ENCODE data around the gene FAM236C. TPM values are rescaled to one million over a fixed set of nuclear protein-coding genes. Genes with fewer than 3 reads are reported as not detected.
"Not testable (repeated sequence)": the region's sequence is repeated elsewhere in the genome, so short reads cannot be mapped to it uniquely, and the experiment has no call there.

Gene FAM236C
- not detected in 2 replicates for total RNA-seq (2014; rRNA removed; shearing (Covaris generic))
- not detected in 2 replicates for polyA plus RNA-seq (2015; cell fraction: cytosol; rRNA removed)
- not detected in 2 replicates for polyA plus RNA-seq (2015; cell fraction: nucleus; rRNA removed)

- not testable (repeated sequence) for DNase-seq (ENCODE audit: low read depth)
Measured at GRCh38 chrX:72912315-72912714, at the start of gene FAM236C. Gene FAM236C, plus strand, starts transcription at chrX:72912615. Its CDS starts 100 bp downstream, at chrX:72912715.

GRCh38 chrX:72882898-72883297 lies 29.5 kb upstream of the FAM236C start:
- not testable (repeated sequence) for DNase-seq (ENCODE audit: low read depth)

DNA sequence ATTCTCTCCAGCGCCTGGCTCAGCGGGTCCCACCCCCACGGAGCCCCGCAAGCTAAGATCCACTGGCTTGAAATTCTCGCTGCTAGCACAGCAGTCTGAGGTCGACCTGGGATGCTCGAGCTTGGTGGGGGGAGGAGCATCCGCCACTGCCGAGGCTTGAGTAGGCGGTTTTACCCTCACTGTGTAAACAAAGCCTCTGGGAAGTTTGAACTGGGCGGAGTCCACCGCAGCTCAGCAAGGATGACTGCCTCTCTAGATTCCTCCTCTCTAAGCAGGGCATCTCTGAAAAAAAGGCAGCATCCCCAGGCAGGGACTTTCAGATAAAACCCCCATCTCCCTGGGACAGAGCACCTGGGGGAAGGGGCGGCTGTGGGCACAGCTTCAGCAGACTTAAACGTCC lies 22.7 kb upstream of the FAM236C start:
- not testable (repeated sequence) for DNase-seq (ENCODE audit: low read depth)

DNA sequence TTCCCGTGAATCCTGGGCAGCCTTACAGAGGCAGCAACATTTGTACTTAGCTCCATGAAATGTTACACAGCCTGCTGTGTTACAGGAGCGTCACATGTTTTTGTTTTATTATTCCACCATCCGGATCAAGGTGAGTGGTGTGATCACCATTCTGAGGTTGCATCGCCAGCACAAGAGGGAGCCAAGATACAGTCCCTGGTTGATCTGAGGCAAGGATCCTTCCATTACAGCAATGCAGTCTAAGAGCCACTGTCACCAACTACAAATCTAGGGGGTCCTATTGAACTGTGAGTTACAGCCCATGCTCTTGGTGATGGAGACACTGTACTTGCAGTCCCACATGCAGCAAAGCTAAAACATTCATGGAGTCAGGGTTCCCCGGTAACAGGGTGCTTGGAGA lies 3.7 kb downstream of the FAM236C start:
- not testable (repeated sequence) for DNase-seq (ENCODE audit: low read depth)

- DNase-seq (ENCODE audit: low read depth): not testable (repeated sequence)
Measured at GRCh38 chrX:72932283-72932682, 19.9 kb downstream of the FAM236C start.

DNA sequence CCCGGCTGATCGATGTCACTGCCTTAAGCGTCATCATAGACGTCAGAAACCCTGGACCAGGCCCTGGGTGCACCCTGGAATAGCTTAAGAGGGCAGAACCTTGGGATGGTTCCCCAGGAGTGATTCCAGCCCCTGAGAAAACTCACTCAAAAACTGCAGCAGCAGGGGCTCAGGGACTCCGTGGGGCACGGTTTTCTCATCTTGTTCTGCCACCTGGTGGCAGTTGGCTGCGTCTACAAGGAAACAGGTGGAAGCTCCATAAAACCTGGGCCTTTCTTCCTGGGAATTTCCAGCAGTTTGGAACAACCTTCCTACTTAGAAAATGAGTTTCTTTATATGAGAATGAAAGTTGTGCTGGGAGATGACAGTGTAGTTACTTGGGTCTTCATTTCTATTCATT lies 24.0 kb downstream of the FAM236C start:
- not testable (repeated sequence) for DNase-seq (ENCODE audit: low read depth)

DNA sequence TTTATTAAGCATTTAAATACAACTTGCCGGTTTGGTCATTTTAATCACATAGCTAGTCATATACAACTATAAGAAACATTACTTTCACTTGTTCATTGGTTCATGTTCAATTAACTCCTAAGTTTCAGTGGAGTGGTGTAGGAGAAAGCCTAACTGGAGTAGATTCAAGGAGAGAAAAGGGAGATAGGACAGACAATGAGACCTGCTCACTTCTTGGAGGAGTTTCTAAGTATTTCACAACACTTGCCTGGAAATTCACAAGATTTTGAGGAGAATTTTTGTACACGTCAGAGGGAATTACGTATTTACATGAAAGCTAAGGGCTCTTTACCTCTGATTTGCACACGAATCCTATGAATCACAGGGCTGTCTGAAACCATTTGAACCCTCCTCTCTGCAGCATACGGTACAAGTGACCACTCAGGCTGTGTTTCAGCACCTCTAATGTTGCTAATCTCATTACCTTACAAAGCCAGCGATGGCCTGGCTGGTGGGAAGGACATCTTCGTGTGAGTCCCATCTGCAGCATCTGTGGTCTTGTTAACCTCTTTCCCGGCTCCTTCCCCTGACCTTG lies 24.6 kb downstream of the FAM236C start:
- not testable (repeated sequence) for DNase-seq (ENCODE audit: low read depth)

DNA sequence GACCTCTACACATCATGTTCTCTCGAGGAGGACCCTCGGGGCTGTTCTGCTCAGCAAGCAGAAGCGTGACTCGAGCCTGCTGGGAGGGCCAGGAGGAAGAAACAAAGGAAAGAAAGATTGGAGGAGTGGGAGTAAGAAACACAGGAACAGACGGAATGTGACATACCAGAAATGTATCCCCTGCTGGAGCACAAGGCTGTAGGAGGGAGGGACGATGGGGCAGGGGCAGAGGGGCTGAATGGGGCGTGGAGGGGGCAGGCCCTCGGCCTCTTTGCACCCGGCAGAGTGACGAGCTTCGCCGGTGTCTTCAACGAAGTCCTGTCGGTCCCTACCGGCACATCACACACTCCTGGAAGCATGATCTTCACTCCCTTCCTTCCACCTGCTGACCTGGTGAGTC lies 25.5 kb downstream of the FAM236C start, which contains the start of gene FAM236A:
Gene FAM236A (plus strand): TSS at position 301 of the 400 bp plus-strand sequence. CDS start 57 bp downstream, at position 358.
- DNase-seq (ENCODE audit: low read depth): not testable (repeated sequence)

DNA sequence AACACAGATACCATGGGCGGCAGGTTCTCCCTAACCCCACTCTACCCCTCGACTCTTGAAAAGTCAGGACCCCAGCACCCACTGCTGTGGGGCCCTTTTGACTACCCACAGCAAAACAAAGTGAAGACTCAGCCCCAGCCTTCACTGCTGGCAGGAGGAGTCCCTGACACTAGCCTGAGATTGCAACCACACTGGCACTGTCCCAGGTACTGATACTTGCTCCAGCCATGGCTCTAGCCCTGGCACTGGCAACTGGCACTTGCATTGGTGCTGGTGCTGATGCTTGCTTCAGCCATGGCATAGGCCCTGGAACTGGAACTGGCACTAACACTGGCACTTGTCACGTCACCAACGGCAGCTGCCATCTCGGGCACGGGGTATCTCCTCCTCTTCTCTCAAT lies 29.9 kb downstream of the FAM236C start:
- not testable (repeated sequence) for DNase-seq (ENCODE audit: low read depth)

GRCh38 chrX:72943035-72943818 lies 30.8 kb downstream of the FAM236C start:
- not testable (repeated sequence) for DNase-seq (ENCODE audit: low read depth)

GRCh38 chrX:72943819-72944169 lies 31.4 kb downstream of the FAM236C start, which contains the start of gene DMRTC1:
Gene DMRTC1, minus strand, starts transcription at chrX:72943837. Its CDS starts 68,143 bp downstream, at chrX:72875694.
- not testable (repeated sequence) for DNase-seq (ENCODE audit: low read depth)

GRCh38 chrX:72959971-72960370 lies 47.6 kb downstream of the FAM236C start:
- DNase-seq (ENCODE audit: low read depth): not testable (repeated sequence)

Other genes with a start within 250 kb of the FAM236C start
- gene PHKA1, start 198.3 kb upstream of the FAM236C start, total RNA-seq (2014; rRNA removed; shearing (Covaris generic)): 6.9 and 8.3 TPM in 2 replicates
- gene DMRTC1B, start 135.7 kb upstream of the FAM236C start, total RNA-seq (2014; rRNA removed; shearing (Covaris generic)): not detected in 2 replicates
- not detected in 2 replicates for gene FAM236B, start 130.0 kb upstream of the FAM236C start, total RNA-seq (2014; rRNA removed; shearing (Covaris generic))
- not detected in 2 replicates for gene FAM236D, start 104.4 kb upstream of the FAM236C start, total RNA-seq (2014; rRNA removed; shearing (Covaris generic))
- gene FAM236A, start 25.6 kb downstream of the FAM236C start, total RNA-seq (2014; rRNA removed; shearing (Covaris generic)): not detected in 2 replicates
- not detected in 2 replicates for gene DMRTC1, start 31.2 kb downstream of the FAM236C start, total RNA-seq (2014; rRNA removed; shearing (Covaris generic))
- not detected in 2 replicates for gene PABPC1L2B, start 90.3 kb downstream of the FAM236C start, total RNA-seq (2014; rRNA removed; shearing (Covaris generic))
- not detected in 2 replicates for gene PABPC1L2A, start 166.9 kb downstream of the FAM236C start, total RNA-seq (2014; rRNA removed; shearing (Covaris generic))